ENCODE results near the gene NFASC. TPM values are rescaled to one million over a fixed set of nuclear protein-coding genes. Genes with fewer than 3 reads are reported as not detected.
A peak's percentile ranks its signal among the peaks of the same experiment; 100 is the strongest.

The NFASC gene
- total RNA-seq, 1 donor from 2014 or later: 0.17 TPM

DNA sequence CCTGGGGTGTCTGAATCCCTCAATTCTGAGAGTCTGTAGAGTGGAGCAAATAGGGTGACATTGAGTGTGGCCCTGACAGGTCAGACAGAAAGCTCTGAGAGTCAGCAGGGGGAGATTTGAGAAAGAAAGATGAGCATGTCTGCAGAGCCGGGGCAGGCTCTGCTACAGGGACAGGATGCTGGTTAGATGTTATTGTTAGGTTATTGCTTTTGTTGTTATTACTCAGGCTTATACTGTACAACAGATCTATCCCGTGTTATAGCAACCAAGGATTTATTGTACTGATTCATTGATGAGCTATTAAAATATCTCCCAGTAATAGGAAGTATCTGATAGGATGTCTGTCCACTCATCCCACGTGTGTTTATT lies 59.5 kb downstream of the NFASC start:
- DNase-seq: no peak

DNA sequence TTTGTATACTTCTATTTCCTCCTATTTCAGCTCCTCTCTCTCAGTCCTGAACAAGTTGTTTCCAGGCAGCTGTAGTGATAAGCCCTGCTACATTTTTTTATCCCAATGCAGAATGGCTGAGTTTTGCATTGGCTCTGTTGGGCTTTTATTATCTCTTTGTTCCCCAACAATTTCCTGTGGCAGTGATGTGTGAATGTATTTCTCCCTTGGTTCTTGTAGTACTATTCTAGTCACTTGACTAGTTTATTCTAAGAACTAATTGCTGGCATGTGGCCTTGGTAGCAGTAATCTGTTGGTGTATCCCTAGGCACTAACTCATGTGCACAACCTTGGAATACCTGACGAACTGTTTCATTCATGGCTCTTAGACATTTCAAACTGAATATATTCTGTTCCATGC lies 60.7 kb downstream of the NFASC start:
- no peak for DNase-seq

DNA sequence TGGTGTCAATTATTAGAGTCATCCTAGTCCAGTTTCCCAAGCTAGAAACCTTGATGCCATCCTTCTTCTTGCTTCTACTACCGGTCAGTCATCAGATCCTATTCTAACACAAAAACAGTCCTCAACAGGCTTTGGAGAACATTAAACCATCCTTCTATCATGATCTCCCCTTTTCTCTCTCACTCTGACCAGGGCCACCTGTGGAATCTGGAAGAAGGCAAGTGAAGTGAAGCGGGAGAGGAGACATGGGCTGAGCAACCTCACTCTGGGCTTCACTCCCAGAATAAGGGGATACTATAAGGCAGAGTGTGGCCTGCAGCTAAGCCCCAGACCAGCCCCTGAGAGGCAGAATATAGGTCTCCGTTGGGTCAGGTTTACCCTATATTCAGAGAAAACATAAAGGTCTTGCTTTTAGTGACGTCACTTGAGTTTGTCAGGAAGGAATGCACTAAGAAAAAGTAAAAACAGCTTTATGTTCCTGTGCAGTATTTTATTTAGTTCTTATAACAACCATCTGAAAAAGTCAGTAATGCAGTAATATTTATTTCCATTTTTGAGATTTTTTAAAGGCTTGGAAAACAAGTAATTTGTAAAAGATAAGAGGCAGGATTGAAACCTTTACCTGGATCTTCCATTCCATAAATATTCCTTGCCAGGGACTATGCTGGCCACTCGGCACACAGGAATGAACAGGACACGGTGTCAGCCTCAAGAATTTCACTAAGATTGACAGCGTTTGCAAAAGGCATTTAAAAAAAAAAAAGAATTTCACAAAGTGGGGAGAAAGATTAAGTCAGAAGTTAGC lies 61.3 kb downstream of the NFASC start:
- DNase-seq: no peak

DNA sequence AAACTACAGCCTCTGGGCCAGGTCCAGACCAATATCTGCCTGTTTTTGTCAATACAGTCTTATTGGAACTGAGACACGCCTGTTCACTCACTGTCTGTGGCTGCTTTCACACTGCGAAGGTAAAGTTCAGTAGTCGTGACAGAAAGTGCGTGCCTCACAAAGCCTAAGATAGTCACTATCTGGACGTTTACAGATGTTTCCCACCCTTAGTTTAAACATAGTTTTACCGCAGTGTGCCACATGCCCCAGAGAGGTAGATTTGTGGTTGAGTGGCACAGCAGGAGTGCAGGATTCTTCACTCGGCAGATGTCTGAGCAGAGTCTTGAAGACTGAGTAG lies 61.9 kb downstream of the NFASC start:
- DNase-seq: no peak

DNA sequence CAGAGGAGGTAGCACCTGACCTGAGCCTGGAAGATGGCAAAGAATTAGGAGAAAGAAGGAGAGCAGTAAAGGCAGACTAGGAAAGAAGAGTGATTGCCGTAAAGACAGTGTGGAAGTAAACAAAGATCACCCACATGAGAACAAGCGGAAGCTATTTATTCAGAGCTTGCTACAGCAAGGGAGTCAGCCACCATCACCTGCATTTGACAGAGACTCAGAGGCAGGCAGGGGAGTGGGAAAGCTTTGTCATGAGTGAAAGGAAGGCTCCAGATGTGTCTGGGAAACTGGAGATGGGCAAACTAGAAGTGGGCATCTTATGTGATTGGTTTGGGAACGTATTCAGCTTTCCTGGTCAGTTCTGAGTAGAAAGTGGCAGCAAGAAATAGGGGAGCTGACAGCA lies 64.5 kb downstream of the NFASC start:
- DNase-seq: no peak

DNA sequence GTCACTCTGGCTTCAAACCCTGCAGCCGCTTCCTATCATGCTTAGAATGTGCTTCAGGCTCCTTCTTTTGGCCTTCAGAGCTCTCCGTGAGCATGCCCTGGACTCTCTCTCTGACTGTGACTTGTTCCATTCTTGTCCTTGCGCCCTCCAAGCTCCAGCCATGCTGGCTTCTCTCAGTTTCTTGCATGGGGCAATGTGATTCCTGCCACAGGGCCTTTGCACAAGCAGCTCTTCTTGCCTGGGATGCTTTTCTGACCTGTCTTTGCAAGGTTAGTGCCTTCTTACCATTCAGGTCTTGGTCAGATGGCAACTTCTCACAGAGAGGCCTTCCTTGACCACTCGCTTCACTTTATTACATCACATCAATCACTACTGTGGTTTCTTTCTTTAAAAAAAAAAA lies 66.1 kb downstream of the NFASC start:
- no peak for DNase-seq

DNA sequence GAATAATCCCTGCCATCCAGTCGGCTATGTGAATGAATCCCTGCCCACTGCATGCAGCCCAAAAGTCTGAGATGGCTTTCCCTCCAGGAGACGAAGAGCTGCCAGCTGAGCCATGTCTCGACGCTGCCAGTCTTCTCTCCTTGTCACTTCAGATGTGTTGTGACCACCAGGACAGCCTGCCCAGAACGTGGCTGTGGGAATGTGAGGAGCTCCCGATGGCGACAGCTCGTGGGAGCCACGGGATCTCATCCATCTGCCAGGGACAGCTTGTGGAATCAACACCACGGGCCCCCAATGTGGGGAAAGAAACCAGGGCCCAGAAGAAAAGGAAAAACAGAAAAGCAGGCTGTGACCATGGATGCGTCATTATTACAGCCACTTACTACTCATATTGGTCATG lies 67.2 kb downstream of the NFASC start:
- DNase-seq: no peak

DNA sequence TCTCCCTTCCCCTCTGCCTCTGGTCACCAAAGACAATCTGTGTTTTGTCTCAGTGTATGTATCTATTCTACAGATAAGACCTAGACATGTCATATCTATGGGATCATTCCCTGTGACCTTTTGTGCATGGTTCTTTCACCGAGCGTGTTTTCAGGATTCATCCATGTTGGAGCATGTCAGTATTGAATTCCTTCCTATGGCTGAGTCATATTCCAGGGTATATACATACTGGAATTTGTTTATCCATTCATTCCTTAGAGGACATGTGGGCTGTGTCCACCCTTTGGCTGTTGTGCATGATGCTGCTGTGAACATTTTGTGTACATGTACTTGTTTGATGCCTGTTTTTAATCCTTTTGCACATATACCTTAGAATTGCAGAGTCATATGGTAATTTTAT lies 69.9 kb downstream of the NFASC start:
- no peak for DNase-seq

DNA sequence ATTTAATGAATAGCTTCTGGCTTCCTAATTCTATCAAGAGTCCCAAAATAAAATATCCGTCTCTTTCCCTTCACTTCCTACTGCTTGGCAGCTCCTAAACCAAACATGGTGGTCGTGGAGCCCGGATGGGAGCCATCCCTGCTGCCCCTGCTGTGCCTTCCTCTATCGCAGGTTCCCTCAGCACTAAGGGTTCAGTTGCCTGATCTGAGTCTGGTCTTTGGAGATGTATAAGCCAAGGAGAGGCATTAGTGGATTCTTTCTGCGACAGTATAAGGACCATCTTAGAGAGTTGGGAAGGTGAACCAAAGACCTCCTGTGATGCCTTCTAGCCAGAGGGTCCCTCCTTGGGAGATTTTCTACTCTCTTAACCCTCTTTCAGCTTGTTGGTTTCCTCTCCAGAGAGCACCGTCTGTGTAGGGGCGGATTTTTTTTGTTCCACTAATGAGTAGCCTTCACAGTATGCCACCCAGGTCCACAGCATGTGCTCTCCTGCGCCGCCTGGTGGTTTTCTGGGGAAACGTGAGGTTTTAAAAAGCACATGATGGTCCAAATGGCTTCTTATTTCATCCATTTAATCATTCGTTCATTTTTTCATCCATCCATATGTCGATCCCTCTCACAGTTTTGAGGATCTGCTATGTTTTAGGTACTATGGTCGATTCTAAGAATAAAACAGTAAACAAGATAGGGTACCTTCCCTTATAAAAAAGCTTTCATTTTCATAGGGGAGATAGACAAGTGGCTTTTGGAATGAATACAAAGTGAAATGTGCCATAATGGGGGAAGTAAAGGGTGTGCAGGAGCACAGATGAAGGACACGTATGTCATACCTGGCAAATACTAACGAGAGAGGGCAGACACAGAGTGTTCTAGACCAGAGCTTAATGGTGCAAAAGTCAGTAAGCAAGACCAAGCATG lies 71.0 kb downstream of the NFASC start:
- peak; percentile 71 for DNase-seq

DNA sequence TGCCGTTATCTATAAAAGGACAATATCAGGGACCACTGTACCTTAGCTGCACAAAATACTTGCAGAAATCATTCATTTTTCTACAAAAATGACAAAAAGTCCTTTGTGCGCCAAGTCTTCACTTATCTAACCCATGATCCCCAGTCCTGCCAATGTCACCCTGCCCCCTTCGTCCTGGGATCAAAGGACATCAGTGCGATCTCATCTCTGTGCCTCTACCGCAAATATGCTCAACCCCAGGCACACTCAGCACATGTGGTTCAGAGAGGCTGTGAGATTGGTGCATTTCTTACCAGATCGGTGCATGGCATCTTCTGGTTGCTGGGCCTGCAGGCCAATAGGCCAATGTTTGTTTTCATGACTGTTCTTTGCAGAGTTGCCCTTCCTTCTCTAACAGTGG lies 72.8 kb downstream of the NFASC start:
- no peak for DNase-seq

DNA sequence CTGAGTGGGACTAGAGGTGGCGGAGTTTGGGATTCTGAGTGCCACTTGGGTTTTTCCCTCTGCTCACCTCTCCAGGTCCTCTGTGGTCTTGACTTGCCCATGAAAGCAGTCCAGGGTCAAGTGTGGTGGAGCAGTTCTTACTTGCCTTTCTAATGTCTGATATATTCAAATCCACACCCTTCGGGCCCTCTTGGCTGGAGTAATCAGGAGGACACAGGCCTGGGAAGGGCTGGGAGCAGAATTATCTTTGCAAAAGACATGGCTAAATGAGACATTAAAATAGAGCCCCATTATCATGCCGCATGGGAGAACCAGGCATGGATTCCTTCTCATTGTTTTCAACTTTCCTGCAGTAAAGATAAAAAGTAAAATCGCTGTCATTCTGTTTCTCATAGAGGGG lies 74.0 kb downstream of the NFASC start:
- no peak for DNase-seq

DNA sequence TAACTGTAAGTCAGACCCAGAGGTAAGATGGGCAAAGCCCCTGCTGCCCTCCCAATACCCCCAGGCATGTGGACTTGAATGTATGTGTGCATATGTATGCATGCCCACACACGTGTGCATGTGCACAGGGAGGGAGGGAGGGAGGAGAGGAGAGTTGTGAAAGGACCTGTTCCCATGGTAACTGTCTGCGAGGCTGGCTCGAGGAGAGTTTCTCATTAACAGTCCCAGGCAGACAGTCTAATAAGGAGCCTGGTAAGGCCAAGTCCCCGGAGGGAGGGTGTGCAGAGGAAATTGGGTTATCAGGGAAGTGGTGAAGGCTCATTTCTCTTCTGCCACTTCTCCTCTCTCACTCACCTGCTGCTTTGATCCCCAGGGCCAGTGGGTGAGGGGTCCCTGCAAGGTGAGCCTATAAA lies 74.9 kb downstream of the NFASC start:
- no peak for DNase-seq

DNA sequence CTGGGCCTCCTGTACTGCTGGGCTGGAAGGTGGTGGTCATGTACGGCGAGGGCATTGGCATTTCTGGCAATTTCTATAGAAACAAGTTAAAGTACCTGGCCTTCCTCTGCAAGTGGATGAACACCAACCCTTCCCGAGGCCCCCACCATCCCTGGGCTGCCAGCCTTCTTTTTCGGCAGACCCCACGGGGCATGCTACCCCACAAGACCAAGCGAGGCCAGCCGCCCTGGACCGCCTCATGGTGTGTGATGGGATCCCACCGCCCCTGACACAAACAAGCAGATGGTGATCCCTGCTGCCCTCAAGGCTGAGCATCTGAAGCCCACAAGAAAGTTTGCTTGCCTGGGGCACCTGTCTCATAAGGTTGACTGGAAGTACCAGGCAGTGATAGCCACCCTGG lies 76.0 kb downstream of the NFASC start:
- no peak for DNase-seq

DNA sequence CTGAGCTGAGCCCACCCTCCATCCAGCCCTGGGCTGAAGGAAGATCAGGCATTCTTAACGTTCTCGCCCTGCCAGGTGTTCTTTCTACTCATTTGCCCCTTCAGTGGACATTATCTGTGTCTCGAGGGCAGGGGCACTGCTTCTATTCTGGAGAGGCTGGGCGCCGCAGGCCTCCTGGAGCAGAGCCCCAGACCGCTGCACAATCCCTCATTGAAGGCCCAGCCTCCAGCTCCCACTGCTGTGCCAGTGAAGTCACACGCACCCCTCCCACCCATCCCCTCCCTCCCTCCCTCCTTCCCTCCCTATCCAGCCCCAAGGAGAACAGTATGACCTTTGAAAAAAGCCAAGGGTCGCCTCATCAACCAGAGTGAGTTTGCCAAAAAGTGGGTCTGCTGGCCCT lies 76.7 kb downstream of the NFASC start:
- no peak for DNase-seq

DNA sequence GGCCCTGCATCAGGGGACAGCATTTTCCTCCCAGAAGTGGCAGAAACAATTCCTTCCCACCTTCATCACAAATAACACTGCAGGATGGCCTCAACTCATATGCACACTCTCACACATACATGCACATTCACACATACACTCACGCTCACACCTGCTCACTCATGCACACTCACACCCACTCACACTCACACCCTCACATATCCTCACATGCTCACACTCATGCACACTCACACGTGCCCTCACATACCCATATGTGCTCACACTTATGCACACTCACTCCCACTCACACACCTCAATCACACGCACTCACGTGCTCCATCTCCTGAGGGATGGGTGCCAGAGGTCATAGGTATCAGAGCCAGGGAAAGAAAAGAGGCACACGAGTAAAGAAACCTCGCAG lies 77.1 kb downstream of the NFASC start:
- no peak for DNase-seq

DNA sequence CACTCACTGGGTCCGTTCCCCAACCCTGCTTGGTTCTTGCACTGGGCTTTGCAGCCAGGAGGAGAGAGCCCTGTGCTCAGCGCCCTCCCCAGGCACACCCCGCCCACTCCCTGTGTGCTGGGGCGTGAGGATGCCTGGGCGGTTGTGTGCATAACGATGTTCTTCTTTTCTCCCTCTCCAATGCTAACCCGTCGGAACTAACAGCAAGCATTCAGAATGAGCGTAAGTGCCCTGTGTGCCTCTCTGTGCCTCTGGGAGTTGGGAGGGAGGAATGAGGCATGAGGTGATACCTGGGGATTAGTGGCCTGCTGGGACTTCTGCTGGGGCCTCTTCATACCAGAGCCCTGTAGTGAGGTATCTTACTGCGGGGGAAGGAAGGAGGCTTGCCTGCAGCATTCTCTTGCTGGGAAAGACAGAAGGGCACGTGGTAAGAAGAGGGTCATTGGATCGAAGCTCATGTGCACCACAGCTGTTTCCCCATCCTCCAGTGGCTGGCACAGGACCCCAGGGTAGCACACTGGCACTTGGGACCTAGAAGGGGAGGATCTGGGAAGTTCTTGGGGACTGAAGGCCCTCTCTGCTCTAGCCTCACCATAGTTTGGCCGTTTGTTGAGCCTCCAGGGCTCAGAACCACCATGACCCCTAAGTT lies 79.8 kb downstream of the NFASC start:
- DNase-seq: no peak

DNA sequence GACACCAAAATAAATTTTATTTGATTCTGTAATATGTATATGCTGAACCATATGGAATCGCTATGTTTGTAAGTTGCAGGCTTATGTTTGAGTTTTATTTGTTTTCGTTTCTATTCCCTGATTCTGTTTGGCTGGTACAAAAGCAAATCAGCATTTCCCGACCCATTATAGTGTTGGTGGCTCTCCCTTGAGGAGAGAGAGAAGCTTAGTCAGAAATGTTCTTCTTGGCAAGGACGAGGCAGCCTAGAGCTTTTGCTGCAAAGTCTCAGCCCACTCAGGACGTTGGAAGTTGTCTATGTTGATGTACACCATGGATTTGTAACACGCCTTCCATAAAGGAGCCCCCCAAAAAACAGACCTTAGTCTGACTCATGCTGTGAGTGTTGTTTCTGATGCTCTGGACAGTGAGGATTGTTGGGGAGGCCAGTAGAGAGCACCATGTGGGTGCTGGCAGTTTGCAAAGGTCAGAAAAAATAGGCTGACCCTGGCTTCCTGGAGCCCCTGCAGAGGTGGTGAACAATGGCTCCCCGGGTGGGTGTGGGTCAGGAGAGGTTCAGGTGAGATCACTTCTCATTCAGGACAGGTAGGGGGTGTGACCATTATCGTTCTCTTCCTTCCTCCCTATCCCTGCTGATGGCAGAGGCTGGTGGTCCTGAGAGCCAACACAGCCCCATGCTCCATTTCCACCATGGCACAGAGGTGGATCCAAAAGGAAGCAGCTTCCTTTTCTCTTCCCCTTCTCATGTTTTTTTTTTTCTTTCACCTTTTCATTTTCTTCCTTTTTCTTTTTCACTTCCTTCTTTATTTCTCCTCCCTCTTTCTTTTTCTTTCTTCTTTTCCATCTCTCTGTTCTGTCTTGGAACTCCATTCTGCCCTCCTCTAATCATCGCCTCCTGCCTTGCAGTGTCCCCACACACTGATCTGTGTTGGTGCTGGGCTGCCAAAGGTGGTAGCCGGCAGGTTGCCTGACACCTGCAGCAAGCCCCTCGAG lies 88.0 kb downstream of the NFASC start:
- DNase-seq: no peak

DNA sequence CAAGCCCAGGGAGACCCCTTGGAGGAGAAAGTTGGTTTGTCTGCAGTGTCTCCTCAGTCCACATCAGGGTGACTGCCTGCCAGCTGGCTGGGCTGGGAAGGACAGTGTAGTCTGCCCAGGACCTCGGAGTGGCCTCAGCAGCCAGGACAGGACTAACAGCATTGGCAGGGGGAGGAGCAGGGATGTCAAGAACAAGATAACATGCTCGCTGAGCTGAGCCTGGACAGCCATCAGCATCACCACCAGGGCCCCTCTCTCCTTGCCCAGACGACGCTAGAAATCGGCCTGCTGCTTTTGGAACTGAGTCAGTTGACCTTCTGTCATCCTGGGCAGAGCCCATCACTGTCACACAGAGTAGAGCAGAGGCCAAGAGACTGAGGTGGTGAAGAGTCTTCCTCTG lies 88.7 kb downstream of the NFASC start:
- no peak for DNase-seq

DNA sequence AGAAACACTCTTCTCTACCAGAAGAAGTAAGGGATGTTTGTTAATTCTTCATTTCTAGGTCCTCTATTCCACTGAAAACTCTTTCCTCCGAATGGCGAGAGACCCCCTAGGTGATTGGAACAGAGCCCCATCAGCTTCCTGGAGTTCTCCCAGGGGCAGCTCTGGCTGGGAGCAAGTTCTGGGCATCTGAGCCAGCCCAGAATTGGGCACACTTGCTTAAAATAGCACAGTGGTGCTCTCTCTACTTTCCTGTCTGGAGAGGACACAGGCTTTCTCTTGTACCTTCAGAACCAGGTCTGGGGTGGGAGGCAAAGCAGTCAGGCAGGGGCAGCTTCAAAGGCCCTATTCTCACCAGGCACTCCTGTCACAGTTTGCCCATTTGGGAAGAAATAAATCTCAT lies 89.2 kb downstream of the NFASC start:
- no peak for DNase-seq

DNA sequence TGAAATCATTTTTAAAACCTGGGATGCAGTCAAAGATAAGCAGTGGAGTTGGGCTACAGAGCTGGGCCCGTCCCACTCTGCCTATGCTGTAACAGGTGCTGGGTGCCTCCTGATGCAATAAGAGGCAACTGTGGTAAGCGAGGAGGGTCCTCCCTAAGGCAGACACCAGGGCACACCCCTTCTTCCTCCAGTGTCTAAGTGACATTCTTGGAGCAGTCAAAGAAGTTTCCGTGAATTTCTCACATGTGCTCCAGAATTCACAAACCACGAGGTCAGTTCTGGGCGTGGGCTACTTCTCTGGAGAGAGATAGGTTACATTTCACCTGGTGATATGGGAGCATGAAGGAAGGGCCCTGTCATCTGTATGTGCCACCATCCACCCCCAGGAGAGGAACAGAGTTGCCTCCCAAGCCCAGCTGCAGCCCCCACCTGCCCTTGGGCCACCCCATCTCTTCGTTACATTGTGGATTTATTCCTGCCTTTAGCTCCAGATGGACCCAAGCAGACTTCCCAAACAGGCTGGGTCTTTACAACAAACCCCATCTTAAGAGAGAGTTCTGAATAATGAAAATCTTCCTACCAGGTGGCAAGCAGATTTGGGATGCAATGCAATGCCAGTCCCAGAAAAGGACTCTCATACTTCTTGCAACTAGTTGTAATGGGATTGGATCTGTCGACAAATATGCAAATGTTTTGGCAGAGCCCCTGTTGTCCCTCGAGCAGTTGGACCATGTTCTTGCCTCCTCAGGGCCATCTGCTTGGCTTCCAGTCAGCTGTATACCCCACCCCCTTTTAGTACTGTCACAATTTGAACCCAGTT lies 89.9 kb downstream of the NFASC start:
- no peak for DNase-seq

DNA sequence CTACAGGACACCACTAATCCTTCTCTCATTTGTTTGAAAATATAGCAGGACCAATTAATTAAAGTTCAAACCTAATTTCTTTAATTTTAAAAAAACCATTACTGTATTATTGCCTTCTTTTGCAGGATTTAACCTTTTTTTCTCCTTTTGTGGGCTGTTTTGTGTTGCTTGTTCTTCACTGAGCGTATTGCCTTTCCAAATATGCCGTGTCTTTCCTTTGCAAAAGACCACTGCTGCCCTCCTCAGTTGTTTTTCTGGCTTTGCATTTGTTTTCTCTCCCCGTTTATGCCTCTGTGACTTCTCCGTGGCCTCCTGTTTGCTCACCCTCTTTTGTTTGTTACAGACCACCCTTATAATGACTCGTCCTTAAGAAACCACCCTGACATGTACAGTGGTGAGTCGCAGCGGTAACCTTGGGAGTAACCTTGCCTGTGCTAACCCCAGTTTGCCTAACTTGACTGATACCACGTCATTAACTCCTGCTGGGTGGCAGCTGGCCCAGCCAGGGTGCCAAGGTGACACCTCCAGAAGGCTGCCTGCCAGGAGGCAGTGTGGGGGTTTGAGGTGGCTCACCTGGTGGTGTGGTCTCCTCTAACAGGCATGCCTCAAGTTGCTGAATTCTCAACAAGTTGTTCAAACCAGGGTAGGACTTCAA lies 91.2 kb downstream of the NFASC start:
- no peak for DNase-seq
